Nephron progenitor cell (in vitro differentiated cells): Measurements from ENCODE around the gene SUPT4H1.

Experiments
- DNase-seq: peaks from one replicate; pipeline ENCODE4 v3.0.0; 2021
- H3K27ac Mint-ChIP-seq: 2 replicates; pipeline ENCODE4 v1.8.0; 2021; ENCODE audit warnings: mild to moderate bottlenecking, moderate library complexity, mixed read lengths
- H3K27me3 Mint-ChIP-seq: 2 replicates; pipeline ENCODE4 v1.8.0; 2021; ENCODE audit warnings: mild to moderate bottlenecking, low read depth, mixed read lengths; ENCODE audit not compliant: poor library complexity
- H3K36me3 Mint-ChIP-seq: 2 replicates; pipeline ENCODE4 v1.8.0; 2021; ENCODE audit warnings: low read depth, mixed read lengths
- H3K4me1 Mint-ChIP-seq: 2 replicates; pipeline ENCODE4 v1.8.0; 2021; ENCODE audit warnings: mixed read lengths
- H3K4me3 Mint-ChIP-seq: 2 replicates; pipeline ENCODE4 v1.8.0; 2021; ENCODE audit warnings: mild to moderate bottlenecking, moderate library complexity, mixed read lengths
- H3K9me3 Mint-ChIP-seq: 2 replicates; pipeline ENCODE4 v1.8.0; 2021; ENCODE audit warnings: mild to moderate bottlenecking, moderate library complexity, mixed read lengths
- CTCF ChIP-seq: fragments of 200-600 bp; sonication (generic); IDR thresholded peaks from 2 replicates; pipeline ENCODE4 v1.5.0; 2021; ENCODE audit warnings: antibody characterized with exemption

Gene SUPT4H1

DNA sequence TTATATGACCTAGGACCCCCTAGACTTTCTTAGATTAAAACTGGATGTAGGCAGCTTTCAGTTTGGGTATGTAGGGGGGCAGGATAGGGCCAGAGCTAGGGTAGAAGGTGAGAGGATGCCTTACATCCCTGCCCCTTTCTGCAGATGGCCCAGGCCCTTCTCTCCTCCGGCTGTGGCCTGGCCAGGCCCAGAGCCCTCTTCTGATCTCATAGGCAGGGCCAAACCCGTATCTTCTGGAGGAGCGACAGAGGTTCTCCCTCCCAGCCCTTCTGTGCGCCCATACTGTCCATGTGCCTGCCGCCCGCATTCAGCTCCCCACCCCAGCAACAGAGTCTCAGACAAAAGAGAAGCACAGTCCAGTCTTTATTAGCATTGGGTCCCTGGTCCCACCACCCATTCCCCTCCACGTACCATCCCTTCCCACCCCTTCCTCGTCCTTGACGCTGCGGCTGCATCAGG lies 21.4 kb downstream of the SUPT4H1 start:
- Mint-ChIP-seq H3K4me3 (no peak overlapping the region), H3K36me3 (no peaks in the 10 kb centered on the region), H3K4me1 (peaks cover 72% of the 10 kb centered on the region), H3K27me3 (peaks cover 11% of the 10 kb centered on the region), H3K27ac (peak overlapping the region; percentile 46), H3K9me3 (no peaks in the 10 kb centered on the region)
- DNase-seq: no peak
- no peak for TF ChIP-seq CTCF

DNA sequence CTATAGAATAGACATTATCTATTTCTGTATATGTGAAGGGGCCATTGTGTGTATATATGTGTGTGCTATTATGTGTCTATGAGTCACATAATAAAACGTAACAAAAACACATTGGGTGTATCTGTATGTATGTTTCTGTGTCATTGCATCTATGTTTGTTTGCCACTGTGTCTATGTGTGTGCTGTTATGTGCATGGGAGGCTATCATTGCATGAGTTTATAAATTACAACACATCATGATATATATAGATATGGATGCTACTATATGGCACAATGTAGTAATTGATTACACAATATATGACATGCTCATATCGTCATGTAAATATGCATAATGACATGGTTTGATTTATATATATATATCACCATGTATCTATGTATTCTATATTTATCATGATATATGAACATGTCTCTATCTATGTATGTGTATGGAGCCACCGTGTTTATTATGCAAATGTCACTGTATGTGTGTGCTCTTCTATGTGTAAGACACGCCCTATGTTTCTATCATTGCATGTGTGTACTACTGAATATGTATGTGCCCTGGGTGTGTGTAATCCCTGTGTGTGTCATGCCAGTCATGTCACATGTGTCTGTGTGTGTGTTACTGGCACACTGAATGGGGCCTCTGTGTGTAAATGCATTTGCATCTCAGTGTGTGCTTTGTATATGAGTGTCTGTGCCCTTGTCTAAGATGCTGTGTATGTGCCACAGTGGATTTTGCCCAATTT lies 22.0 kb downstream of the SUPT4H1 start:
- no peak for TF ChIP-seq CTCF
- no peak overlapping the region for H3K27ac Mint-ChIP-seq
- H3K4me3 Mint-ChIP-seq: peak overlapping the region; percentile 79
- no peaks in the 10 kb centered on the region for H3K36me3 Mint-ChIP-seq
- peaks cover 11% of the 10 kb centered on the region for H3K27me3 Mint-ChIP-seq
- H3K4me1 Mint-ChIP-seq: peaks cover 74% of the 10 kb centered on the region
- no peak for DNase-seq
- no peaks in the 10 kb centered on the region for H3K9me3 Mint-ChIP-seq

- no peaks in the 10 kb centered on the region for H3K36me3 Mint-ChIP-seq
- H3K4me3 Mint-ChIP-seq: peak overlapping the region; percentile 79
- DNase-seq: no peak
- H3K4me1 Mint-ChIP-seq: peaks cover 75% of the 10 kb centered on the region
- peaks cover 11% of the 10 kb centered on the region for H3K27me3 Mint-ChIP-seq
- TF ChIP-seq CTCF: peak; percentile 27
- no peaks in the 10 kb centered on the region for H3K9me3 Mint-ChIP-seq
- peak overlapping the region; percentile 64 for H3K27ac Mint-ChIP-seq
Observed at GRCh38 chr17:58329035-58329809, 22.8 kb downstream of the SUPT4H1 start.

DNA sequence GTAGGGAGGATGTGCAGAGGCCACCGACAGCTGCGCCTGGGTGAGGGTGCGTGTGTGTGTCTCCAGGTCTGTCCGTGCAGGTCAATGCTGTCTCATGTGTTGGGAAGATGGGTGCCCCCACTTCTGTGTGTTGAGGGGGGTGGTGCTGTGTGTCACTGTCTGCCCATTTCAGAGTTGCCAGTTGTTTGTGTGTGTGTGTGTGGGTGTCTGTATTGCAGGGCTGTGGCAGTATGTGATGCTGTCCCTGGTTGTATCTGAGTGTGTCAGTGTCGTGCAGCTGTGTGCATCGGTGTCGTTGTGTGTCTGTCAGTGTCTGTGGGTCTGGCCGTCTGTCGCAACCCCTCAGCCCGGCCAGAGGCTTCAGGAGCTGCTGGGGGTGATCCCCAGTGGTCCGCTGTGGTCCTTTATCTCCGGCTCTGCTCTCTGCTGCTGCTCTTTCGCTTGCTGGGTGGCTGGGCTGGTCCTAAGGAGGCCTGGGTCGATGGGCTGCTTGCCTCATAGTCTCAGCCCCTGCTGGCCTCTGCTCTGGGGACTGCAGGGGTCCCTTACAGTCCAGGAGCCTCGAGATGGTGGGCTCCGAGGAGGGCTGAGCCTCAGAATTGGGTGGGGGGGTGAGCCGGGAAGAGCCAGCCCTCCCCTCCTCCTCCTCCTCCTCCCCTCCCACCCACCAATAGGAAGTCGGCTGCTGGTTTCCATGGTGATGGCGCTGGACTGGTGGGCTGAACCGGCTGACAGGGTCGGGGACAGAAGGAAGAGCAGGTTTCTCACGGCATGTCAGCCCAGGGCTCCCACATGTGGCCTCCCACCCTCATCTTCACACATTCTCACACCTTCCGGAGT lies 23.6 kb downstream of the SUPT4H1 start, which contains the start of gene TSPOAP1:
Gene TSPOAP1 (minus strand): TSS at position 601 of the 840 bp plus-strand sequence. CDS start 875 bp downstream, outside the sequence.
- DNase-seq: peak; percentile 77
- H3K27ac Mint-ChIP-seq: peak within 1 kb of the TSS; percentile 93
- no peak for TF ChIP-seq CTCF
- H3K4me3 Mint-ChIP-seq: peak within 1 kb of the TSS; percentile 79
- peaks cover 11% of the 10 kb centered on the region for H3K27me3 Mint-ChIP-seq
- no peaks in the 10 kb centered on the region for H3K36me3 Mint-ChIP-seq
- no peaks in the 10 kb centered on the region for H3K9me3 Mint-ChIP-seq
- peaks cover 83% of the 10 kb centered on the region for H3K4me1 Mint-ChIP-seq

GRCh38 chr17:58327363-58328194 lies 24.4 kb downstream of the SUPT4H1 start:
- Mint-ChIP-seq H3K9me3 (no peaks in the 10 kb centered on the region), H3K27ac (no peak overlapping the region), H3K36me3 (no peaks in the 10 kb centered on the region), H3K27me3 (peaks cover 11% of the 10 kb centered on the region), H3K4me3 (peak overlapping the region; percentile 79), H3K4me1 (peaks cover 84% of the 10 kb centered on the region)
- TF ChIP-seq CTCF: no peak
- DNase-seq: no peak
